ENCODE data around the gene ARHGEF18. TPM values are rescaled to one million over a fixed set of nuclear protein-coding genes. Genes with fewer than 3 reads are reported as not detected.
A peak's percentile ranks its signal among the peaks of the same experiment; 100 is the strongest.
"Not testable (repeated sequence)": the region's sequence is repeated elsewhere in the genome, so short reads cannot be mapped to it uniquely, and the experiment has no call there.

Gene ARHGEF18
- polyA plus RNA-seq (2013, experiment 1 of 2; ENCODE audit: insufficient read length): 29.4 TPM
- polyA plus RNA-seq (2013, experiment 2 of 2; ENCODE audit: insufficient read length): 25.6 TPM

DNA sequence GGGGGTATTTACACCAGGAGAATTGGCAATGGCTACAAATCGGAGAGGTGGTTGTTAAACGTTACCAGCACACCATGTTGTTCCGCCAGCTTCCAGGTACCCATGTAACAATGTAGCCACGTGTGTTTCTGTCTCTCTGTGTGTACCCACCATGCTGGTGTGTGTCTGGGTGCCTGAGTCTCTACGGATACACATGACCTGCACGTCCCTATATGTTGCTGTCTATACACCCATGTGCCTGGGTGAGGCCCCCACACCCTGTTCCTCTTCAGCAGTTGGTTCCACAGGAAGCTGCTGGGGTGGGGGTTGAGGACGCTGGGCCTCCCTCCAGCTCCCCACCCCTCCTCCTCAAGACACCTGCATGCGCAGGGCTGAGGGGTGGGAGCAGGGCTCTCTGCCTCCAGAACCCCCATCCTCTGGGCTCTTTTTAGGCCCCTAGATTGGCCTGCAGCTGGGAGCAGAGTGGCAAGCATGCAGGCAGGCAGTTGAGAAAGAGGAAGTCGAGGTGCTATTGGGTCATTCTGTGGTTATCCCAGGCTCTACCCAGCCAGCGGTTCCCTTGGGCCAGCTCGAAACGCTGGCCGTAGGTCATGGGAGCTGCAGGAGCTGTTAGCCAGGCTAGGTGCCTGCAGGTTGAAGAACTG, at the start of gene ARHGEF18:
ARHGEF18 (plus strand) TSS at position 351 of the 644 bp plus-strand sequence. CDS start 13,954 bp downstream, outside the sequence.
- DNase-seq: no peak

DNA sequence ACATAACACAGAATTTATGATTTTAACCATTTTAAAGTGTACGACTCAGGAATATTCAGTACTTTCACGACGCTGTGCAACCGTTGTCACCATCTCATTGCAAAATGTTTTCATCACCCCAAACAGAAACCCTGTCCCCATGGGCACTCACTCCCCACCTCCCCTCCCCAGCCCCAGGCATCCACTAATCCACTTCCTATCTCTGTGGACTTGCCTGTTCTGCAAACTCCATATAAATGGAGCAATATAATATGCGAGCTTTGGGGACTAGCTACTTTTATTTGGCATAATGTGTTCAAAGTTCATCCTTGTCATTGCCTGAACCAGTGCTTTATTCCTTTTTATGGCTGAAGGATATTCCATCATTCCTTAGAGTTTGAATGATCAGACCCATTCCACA, 47.2 kb upstream of the ARHGEF18 start:
- no peak for DNase-seq

DNA sequence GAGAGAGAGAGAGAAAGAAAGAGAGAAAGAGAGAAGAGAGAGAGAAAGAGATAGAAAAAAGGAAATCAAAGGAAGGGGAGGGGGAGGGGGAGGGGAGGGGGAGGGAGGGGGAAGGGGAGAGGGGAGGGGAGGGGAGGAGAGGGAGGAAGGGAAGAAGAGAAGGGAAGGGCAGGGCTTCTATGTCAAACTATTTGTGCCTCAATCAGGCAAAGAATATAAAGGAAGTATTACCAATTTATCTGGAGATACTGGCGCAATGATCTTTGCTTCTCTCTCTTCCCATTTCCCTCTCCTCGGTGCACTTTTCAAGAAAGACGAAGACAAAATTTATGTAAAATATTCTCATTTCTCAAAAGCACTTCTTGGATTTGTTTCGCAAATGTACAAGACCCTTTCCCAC, 45.3 kb upstream of the ARHGEF18 start:
- DNase-seq: no peak

DNA sequence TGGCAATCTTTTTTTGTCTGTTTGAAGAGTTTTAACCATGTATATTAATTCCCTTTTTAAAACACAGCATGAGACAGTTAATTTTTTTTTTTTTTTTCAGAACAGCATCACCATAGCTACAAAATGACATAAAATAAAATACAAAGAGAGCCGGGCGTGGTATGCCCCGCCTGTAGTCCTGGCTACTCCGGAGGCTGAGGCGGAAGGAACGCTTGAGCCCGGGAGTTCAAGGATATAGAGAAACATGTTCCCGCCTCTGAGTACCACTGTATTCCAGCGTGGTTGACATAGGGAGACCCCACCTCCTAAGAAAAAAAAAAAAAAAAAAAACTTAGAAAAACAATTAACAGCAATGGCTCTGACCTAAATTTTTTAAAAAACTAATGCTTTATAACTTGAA, 44.5 kb upstream of the ARHGEF18 start:
- no peak for DNase-seq

DNA sequence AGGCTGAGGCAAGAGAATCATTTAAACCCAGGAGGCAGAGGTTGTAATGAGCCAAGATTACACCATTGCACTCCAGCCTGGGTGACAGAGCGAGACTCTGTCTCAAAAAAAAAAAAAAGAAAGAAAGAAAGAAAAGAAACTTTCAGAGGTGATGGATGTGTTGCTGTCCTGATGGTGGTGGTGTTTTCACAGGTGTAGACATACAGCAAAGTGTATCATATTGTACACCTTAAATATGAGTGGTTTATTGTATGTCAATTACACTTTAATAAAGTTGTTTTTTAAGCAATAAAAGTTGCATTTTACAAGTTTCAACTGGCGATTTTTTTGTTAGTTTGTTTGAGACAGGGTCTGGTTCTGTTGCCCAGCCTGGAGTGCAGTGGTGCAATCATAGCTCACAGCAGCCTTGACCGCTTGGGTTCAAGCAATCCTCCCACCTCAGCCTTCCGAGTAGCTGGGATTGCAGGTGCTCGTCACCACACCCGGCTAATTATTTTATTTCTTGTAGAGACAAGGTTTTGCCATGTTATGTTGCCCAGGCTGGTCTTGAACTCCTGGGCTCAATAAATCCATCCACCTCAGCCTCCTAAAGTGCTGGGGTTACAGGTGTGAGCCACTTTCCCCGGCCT, 41.0 kb upstream of the ARHGEF18 start:
- no peak for DNase-seq

DNA sequence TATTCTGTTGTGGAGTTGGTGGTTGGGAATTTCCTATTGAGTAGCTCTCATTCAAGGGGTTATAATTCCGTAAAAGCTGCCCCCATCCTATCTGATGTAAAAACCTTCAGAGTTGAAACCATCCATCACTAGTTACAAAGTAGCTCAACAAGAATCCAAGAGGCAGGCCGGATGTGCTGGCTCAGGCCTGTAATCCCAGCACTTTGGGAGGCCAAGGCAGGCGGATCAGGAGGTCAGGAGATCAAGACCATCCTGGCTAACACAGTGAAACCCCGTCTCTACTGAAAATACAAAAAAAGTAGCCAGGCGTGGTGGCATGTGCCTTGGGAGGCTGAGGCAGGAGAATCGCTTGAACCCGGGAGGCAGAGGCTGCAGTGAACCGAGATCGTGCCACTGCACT, 40.4 kb upstream of the ARHGEF18 start:
- not testable (repeated sequence) for DNase-seq

DNA sequence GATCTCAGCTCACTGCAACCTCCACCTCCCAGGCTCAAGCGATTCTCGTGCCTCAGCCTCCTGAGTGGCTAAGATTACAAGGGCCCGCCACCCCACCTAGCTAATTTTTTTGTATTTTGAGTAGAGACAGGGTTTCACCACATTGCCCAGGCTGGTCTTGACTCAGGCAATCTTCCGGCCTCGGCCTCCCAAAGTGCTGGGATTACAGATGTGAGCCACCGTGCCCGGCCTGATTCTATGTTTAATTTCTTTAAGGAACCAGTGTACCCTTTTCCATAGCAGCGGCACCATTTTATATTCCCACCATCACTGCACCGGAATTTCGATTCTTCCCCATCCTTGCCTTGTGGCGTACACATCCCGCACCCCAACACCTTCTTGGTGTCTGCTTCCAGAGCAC, 36.8 kb upstream of the ARHGEF18 start:
- DNase-seq: no peak

DNA sequence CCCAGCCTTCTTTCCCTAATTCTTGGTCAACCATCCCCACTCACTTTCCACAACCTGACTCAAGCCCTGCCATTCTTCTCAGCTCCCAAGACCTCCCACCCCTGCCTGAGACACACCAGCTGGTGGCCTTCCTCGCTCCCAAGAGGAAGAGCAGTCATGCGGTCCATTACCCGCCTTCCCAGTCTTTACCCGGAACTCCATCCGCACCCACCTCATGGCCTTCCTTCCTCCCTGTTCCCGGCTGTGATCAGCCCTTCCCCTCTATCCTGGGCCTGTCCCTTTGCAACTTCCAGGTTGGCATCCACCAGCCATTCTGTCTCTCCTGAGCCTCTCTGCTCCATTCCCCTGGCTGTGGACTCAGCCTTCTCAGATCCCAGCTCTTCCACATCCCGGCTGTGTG, 35.9 kb upstream of the ARHGEF18 start:
- no peak for DNase-seq

DNA sequence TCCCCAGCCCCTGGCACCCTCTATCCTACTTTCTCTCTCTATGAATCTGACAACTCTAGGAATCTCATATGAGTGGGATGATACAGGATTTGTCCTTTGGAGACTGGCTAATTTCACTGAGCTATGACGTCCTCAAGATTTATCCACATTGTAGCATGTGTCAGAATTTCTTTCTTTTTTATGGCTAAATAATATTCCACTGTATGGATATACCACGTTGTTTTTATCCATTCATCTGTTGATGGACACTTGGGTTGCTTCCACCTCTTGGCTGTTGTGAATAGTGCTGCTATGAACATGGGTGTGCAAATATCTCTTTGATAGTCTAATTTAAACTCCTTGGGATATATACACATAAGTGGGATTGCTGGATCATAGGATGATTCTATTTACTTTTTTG, 30.6 kb upstream of the ARHGEF18 start:
- no peak for DNase-seq

DNA sequence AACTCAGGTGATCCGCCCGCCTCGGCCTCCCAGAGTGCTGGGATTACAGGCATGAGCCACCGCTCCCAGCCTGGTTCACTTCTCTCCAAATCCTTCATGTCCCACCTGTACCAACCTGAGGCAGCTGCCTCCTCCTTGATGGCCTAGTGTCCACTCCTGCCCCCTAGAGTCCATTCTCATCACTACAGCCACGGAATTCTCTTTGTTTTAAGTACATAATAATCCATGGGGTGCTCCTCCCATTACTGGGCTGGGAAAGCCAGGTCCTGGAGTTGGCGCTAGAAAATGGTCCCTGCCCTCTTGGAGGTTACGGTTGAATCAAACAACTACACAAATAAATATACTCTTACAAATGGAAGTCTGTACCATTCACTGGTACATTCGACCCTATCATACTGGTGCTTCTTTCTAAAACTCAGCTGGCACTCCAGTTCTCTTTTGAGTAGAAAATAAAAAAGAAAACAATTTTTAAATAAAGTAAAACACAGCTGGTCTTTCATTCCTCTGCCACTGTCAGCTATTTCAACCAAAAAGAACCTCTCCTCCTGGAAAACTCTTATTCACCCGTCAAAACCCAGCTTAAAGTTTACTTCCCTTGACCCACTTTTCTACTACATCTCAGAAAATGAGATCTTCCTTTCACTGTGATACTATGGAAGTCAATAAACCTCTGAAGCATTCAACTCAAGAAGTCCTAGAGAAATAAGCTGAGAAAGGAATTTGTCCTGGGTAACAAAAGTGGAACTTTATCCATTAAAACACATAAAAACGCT, 22.4 kb upstream of the ARHGEF18 start:
- no peak for DNase-seq

DNA sequence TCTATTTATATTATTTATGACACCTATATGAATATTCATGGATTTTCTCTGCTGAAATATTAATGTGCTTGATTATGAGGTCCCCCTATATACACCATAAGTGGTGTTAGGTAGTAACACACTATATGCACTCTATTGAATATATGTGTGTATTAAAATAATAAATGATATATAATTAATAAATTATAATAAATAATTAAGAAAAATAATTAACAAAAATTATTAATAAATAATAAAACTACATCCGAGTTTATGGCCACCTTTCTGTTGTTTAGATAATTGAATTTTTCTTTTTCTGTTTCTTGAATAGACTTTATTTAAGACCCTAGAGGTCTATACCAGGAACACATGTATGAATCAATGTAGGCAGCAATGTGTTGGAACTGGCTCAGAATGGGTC, 20.9 kb upstream of the ARHGEF18 start:
- no peak for DNase-seq

DNA sequence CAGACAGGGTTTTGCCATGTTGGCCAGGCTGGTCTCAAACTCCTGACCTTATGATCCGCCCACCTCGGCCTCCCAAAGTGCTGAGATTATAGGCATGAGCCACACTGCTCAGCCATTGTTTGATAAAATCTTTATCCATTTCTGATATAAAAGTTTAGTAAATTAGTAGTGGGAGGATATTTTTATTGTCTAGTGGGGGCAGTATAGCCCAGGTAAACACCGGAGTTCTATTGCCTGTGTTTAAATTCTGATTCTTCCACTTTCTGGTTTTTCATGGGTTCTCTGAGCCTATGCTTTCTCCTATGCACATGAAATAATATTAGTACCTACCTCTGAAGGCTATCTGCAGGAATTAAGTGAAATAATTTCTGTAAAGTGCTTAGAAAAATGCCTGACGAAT, 20.1 kb upstream of the ARHGEF18 start:
- DNase-seq: no peak

DNA sequence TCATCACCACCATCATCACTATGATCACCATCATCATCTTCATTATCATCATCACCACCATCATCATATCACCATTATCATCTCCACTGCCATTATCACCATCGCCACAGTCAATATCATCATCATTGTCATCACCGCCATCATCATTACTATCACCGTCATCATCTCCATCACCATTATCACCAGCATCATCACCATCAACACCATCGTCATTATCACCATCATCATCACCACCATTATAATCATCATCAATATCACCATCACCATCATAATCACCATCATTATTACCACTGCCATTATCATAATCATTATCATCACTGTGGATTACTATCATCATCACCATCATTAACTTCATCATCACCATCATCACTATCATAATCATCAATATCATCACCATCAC, 17.3 kb upstream of the ARHGEF18 start:
- no peak for DNase-seq

DNA sequence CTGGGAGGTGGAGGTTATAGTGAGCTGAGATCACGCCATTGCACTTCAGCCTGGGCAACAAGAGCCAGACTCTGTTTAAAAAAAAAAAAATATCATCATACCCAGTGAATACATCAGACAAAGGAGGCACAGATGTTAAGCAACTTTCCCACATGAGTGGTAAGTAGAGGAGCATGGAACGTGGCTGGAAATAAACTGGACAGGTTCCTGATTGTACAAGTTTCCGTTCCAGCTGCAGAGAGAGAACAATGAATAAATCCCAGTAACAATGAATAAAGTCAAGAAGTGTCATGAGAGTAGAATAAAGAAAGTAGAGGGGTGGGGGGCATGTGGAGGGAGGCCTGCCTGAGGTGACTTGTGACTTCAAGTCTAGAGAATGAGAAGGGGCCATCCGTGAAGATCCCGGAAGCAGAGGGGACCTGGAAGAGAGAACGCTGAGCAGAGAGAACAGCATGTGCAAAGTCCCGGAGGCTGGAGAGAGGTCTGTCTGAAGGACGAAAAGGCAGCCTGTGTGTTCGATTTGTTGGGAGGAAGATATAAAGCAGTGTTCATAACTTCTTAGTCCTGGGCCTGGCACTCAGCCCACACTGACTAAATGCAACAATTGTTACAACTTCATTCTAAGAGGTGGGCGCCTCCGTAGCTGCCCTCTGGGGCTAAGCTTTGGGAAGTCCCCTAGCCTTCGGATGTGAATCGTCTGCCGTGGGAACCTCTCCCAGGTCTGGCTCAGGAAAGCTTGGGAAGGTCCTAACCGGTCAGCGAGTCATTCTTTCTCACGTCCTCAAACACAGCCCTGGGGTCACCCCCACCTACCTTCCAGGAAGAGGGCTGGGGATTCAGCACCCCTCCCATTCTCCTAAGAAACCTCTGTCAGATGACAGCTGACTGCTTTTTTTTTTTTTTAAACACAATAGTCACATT, 15.3 kb upstream of the ARHGEF18 start:
- no peak for DNase-seq

DNA sequence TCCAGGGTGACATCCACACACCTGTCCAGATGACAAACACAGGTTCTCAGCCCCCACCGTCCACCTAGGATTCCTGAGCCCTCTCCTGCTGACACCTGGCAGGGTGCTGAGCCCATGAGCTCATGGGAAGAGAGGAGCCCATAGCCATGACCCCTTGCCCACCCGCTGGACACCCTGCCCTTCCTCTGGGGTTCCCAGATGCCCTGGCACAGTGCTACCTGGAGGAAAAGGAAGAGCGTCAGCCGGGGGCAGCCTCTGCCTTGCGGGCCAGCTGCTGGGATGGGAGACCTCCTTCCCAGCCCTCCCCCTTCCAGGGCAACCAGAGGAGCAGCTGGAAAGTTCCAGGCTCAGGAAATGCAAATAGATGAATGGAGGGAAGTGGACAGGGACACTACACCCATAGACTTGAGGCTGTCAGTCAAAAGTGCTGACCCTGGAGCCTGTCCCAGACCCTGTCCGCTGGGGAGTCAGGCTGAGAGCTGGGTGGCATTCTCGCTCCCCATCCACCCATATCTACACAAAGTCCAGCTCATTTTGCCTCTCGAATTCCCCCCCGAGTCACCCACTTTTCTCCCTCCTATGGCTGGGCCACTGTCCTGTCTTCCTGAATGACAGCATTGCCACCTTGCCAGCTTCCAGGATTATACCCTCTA, 12.3 kb upstream of the ARHGEF18 start:
- no peak for DNase-seq

DNA sequence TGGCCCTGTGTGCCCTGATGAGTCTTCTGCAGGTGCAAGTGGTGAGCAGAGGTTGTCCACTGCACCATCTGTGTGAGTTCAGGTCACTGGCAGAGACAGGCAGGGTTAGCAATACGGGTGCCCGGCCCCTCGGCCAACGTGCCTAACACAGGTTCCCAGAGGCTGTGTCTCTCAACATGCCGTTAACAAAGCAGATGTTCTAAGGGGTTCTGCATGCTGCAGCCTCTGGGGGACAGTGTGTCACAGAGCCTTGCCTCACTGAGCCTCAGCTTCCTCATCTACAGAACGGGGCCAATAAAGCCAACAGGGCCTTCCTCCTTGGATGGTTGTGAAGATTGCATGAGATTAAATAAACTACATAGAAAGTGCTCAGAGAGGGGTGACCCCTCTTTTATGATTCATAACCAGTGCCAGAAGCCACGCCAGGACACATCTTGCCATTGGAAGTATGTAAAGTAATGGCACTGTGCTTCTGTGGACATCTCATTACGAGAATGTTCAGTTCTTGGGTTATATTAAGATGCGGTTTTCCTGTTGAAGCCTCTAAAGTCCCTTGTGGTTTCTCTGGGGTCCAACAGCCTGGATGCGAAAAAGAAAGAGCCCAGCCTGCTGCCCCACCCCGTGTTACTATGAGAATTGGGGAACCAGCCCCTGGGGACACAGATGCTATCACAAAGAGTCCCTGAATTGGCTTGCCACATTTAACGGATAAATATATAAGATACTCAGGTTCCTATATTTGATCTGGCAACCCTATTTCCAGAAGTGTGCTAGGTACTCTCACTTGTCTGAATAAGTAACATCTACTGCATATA, 11.2 kb upstream of the ARHGEF18 start:
- no peak for DNase-seq

DNA sequence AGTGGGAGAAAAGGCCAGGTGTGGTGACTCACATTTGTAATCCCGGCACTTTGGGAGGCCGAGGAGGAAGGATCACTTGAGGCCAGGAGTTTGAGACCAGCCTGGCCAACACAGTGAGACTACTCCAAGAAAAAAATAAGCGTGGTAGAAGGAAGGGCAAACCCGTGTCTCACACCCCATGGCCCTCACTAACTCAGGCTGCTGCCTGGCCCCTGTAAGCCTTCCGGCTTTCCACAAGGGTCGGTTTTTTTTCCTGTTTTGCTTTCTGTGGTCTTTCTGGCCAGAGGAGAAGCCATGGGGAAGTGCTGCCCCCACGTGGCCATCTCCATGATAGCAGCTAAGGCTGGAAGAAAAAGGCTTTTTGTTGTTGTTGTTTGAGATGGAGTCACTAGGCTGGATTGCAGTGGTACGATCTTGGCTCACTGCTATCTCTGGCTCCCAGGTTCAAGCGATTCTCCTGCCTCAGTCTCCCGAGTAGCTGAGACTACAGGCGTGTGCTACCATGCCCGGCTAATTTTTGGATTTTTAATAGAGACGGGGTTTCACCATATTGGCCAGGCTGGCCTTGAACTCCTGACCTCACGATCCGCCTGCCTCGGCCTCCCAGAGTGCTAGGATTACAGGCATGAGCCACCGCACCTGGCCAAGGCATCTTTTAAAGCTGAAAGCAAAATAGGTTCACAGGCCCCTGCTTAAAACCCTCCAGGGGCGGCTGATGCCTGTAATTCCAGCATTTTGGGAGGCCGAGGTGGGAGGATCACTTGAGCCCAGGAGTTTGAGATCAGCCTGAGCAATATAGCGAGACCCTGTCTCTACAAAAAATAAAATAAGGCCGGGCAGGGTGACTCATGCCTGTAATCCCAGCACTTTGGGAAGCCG, 7.5 kb upstream of the ARHGEF18 start:
- peak; percentile 76 for DNase-seq

DNA sequence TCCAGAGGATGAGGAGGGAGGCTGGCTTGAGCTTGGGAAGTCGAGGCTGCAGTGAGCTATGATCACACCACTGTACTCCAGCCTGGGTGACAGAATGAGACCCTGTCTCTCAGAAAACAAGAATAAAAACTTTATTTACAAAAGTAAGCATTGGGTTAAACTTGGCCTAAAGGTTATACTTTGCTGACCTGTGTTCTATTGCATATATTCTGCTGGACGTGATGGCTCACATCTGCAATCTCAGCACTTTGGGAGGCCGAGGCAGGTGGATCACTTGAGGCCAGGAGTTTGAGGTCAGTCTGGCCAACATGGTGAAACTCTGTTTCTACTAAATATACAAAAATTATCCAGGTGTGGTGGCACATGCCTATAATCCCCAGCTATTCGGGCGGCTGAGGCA, 6.6 kb upstream of the ARHGEF18 start:
- DNase-seq: no peak

DNA sequence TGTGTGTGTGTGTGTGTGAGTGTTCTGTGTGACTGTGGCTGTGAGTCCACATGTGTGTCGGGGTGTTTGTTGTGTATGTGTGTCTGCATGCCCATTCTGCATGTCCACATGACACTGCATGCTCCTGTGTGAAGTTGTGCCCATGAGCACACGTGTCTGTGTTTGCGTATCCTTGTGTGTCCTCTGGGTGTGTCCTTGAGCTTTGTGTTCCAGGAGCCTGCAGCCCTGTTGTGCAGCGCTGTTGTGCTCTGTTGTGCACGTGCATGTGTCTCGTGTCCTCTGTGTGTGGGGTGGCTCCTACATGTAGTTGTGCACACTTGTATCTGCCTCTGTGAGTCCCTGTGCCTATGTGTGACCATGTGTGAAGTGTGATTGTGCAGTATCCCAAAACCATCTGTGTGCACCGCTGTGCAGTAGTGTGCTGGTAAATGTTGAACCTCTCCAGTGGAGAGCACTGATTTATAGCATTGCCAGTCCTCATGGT, 2.2 kb upstream of the ARHGEF18 start:
- no peak for DNase-seq

DNA sequence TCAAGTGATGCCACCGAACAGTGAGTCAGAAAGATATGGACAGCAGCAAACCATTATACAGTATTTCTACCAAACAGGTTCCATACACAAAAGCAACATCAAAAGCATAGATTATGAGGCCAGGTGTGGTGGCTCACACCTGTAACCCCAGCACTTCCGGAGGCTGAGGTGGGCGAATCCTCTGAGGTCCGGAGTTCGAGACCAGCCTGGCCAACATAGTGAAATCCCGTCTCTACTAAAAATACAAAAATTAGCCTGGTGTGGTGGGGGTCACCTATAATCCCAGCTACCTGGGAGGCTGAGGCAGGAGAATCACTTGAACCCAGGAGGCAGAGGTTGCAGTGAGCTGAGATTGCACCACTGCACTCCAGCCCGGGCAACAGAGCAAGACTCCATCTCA, 1.7 kb upstream of the ARHGEF18 start:
- DNase-seq: not testable (repeated sequence)
